Hepatocyte (in vitro differentiated cells): ENCODE results near the gene C1QTNF7. TPM values are rescaled to one million over a fixed set of nuclear protein-coding genes. Genes with fewer than 3 reads are reported as not detected.
A peak's percentile ranks its signal among the peaks of the same experiment; 100 is the strongest.

ENCODE experiments used
- DNase-seq: peaks from one replicate; pipeline ENCODE4 v3.0.0-alpha.2; 2016; ENCODE audit warnings: low spot score
- H2AFZ ChIP-seq: fragments of 200-600 bp; sonication (generic); 2 replicates; pipeline ENCODE4 v1.6.0; 2016; ENCODE audit warnings: antibody characterized with exemption, mild to moderate bottlenecking
- H3K27ac ChIP-seq: fragments of 200-600 bp; sonication (generic); 2 replicates; pipeline ENCODE4 v1.5.1; 2016; ENCODE audit warnings: mild to moderate bottlenecking
- H3K27me3 ChIP-seq: fragments of 200-600 bp; sonication (generic); 2 replicates; pipeline ENCODE4 v1.6.1; 2016
- H3K36me3 ChIP-seq: fragments of 200-600 bp; sonication (generic); replicated peaks from 2 replicates; pipeline ENCODE4 v1.5.1; 2016; ENCODE audit warnings: low read depth; ENCODE audit not compliant: insufficient read depth
- H3K4me1 ChIP-seq: fragments of 200-600 bp; sonication (generic); 2 replicates; pipeline ENCODE4 v1.5.1; 2016; ENCODE audit warnings: mild to moderate bottlenecking, moderate library complexity; ENCODE audit not compliant: insufficient read depth
- H3K4me2 ChIP-seq: fragments of 200-600 bp; sonication (generic); 2 replicates; pipeline ENCODE4 v1.6.0; 2016
- H3K4me3 ChIP-seq: fragments of 200-600 bp; sonication (generic); 2 replicates; pipeline ENCODE4 v1.5.1; 2016; ENCODE audit warnings: mild to moderate bottlenecking
- H3K79me2 ChIP-seq: fragments of 200-600 bp; sonication (generic); 2 replicates; pipeline ENCODE4 v1.6.0; 2017; ENCODE audit warnings: mild to moderate bottlenecking
- H3K9me2 ChIP-seq: fragments of 200-600 bp; sonication (generic); replicated peaks from 2 replicates; pipeline ENCODE4 v1.6.0; 2017; ENCODE audit warnings: mild to moderate bottlenecking; ENCODE audit not compliant: insufficient read depth
- H3K9me3 ChIP-seq: fragments of 200-600 bp; sonication (generic); 2 replicates; pipeline ENCODE4 v1.5.1; 2016; ENCODE audit warnings: low read depth, mild to moderate bottlenecking
- H4K20me1 ChIP-seq: fragments of 200-600 bp; sonication (generic); 2 replicates; pipeline ENCODE4 v1.6.0; 2016; ENCODE audit warnings: mild to moderate bottlenecking; ENCODE audit not compliant: insufficient read depth, poor library complexity, severe bottlenecking
- EZH2 ChIP-seq: fragments of 200-600 bp; sonication (generic); IDR thresholded peaks from 2 replicates; pipeline ENCODE4 v1.6.1; 2016; ENCODE audit warnings: antibody characterized with exemption, mild to moderate bottlenecking, borderline replicate concordance
- EZH2phosphoT487 ChIP-seq: fragments of 200-600 bp; sonication (generic); IDR thresholded peaks from one replicate; pipeline ENCODE4 v1.6.1; 2018; ENCODE audit warnings: antibody characterized with exemption, mild to moderate bottlenecking, low read depth, moderate library complexity; ENCODE audit not compliant: unreplicated experiment, severe bottlenecking
- WGBS: methylation state at CpG from one replicate; pipeline ENCODE4 v1.1.6; 2016; ENCODE audit warnings: low lambda C conversion rate; ENCODE audit errors: missing lambda C conversion rate; 5-methylcytosine and 5-hydroxymethylcytosine counted together
- polyA plus RNA-seq: library from polyadenylated mRNA; unstranded; fragments of >200 nt; fragmentation: Nextera tagmentation; extraction: Ambion mirVana; gene quantifications from 2 replicates; pipeline ENCODE4 v1.2.1, GENCODE V29; 2016
- total RNA-seq: library from RNA; depleted of rRNA; stranded (reverse); fragments of >200 nt; gene quantifications from 2 replicates; pipeline ENCODE4 v1.2.3, GENCODE V29; 2014
- TF ChIP-seq, protein P1 (sequence below): fragments of 200-600 bp; sonication (generic); IDR thresholded peaks from 2 replicates; pipeline ENCODE4 v1.5.1; 2016; ENCODE audit warnings: antibody characterized with exemption, mild to moderate bottlenecking; ENCODE audit not compliant: poor library complexity

The C1QTNF7 gene
- total and polyA plus RNA-seq, 2 experiments from 2014 or later: 1.4 TPM

DNA sequence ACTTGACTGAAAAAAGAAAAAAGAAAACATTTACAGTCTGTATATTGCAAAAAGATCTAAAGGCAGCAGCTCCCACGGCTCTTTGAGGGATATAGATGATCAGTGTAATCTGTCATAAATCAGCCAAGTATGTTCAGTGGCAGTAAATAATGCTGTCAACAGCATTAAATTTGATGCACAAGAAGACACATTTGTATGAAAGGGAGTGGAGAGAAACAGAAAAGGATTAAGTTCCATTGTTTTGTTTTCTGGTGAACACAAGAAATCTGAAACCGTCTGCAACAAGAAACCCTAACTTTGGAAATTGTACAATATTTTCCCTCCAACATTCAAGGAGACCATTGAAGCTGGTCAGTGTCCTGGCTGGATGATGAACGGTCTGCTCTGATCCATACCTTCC lies 27.6 kb upstream of the C1QTNF7 start:
- no peak overlapping the region for H2AFZ ChIP-seq
- no peaks in the 10 kb centered on the region for H3K9me2 ChIP-seq
- no peaks in the 10 kb centered on the region for H3K79me2 ChIP-seq
- H3K4me2 ChIP-seq: no peak overlapping the region
- no peaks in the 10 kb centered on the region for H3K27me3 ChIP-seq
- TF ChIP-seq EZH2phosphoT487: no peak
- no peak for TF ChIP-seq EZH2
- TF ChIP-seq, protein P1, sequence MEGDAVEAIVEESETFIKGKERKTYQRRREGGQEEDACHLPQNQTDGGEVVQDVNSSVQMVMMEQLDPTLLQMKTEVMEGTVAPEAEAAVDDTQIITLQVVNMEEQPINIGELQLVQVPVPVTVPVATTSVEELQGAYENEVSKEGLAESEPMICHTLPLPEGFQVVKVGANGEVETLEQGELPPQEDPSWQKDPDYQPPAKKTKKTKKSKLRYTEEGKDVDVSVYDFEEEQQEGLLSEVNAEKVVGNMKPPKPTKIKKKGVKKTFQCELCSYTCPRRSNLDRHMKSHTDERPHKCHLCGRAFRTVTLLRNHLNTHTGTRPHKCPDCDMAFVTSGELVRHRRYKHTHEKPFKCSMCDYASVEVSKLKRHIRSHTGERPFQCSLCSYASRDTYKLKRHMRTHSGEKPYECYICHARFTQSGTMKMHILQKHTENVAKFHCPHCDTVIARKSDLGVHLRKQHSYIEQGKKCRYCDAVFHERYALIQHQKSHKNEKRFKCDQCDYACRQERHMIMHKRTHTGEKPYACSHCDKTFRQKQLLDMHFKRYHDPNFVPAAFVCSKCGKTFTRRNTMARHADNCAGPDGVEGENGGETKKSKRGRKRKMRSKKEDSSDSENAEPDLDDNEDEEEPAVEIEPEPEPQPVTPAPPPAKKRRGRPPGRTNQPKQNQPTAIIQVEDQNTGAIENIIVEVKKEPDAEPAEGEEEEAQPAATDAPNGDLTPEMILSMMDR: no peak
- H3K27ac ChIP-seq: no peak overlapping the region
- no peaks in the 10 kb centered on the region for H3K9me3 ChIP-seq
- DNase-seq: no peak
- H3K4me1 ChIP-seq: peaks cover 14% of the 10 kb centered on the region
- H4K20me1 ChIP-seq: no peaks in the 10 kb centered on the region
- WGBS: 72% methylated on average over 3 of the region's 3 CpGs
- no peak overlapping the region for H3K4me3 ChIP-seq
- H3K36me3 ChIP-seq: no peaks in the 10 kb centered on the region

DNA sequence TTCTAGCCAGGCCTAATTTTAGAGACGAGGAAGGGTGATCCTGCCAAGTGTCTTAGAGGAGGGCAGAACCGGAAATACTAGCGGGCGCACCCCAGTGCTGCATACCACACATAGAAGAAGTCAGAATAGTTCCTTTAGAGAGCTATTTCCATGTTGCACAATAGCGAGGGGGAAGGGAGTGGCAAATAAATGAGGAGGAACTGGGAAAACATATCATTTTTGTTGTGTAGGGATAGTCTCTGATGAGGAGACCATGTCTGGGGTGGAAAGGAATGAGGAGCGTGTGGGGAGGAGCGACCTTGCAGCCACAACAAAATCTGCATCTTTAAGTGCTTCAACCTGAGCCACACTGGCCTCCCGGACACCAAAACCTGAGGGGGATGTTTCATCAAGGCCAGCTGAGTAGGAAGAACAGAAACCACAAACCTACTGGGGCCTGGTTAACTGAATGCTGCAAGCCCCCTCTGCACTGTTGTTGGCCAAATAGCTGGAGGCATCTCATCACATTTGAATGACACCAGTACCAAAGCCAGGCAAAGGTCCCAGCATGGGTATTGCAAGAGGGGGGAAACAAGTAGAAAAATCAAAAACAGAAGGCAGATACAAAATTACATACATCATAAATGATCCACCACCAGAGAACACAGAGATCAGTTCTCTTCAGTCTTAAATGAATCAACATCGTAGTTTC lies 26.7 kb upstream of the C1QTNF7 start:
- H3K4me3 ChIP-seq: no peak overlapping the region
- H3K36me3 ChIP-seq: no peaks in the 10 kb centered on the region
- no peak overlapping the region for H2AFZ ChIP-seq
- H4K20me1 ChIP-seq: no peaks in the 10 kb centered on the region
- DNase-seq: peak; percentile 13
- no peaks in the 10 kb centered on the region for H3K27me3 ChIP-seq
- no peaks in the 10 kb centered on the region for H3K9me3 ChIP-seq
- H3K4me1 ChIP-seq: peaks cover 14% of the 10 kb centered on the region
- peak overlapping the region; percentile 0 for H3K27ac ChIP-seq
- 74% methylated on average over 9 of the region's 9 CpGs for WGBS
- no peaks in the 10 kb centered on the region for H3K9me2 ChIP-seq
- no peak overlapping the region for H3K4me2 ChIP-seq
- TF ChIP-seq EZH2phosphoT487 (no peak), EZH2 (no peak)
- TF ChIP-seq, protein P1: no peak
- H3K79me2 ChIP-seq: no peaks in the 10 kb centered on the region

DNA sequence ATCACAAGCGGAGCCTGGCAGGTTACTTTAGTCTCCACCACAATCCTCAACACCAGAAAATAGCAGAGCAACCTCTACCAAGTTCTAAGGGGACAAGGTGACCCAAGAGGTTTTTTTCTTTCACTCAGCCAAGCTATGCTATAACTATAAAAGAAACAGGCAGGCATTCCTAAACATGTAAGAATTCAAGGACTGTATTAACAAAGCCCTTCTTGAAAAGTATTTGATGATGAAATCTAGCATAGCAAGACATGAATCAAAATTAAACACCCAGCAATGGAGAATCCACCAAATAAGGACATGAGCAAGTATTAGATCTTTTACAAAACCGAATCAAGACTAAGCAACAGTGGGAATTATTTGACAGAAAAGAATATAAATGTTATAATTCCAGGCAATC lies 25.7 kb upstream of the C1QTNF7 start:
- WGBS: 76% methylated on average over 2 of the region's 2 CpGs
- no peaks in the 10 kb centered on the region for H3K27me3 ChIP-seq
- H3K4me1 ChIP-seq: peaks cover 14% of the 10 kb centered on the region
- no peak overlapping the region for H3K4me3 ChIP-seq
- no peak for TF ChIP-seq EZH2phosphoT487
- TF ChIP-seq, protein P1: no peak
- TF ChIP-seq EZH2: no peak
- no peaks in the 10 kb centered on the region for H4K20me1 ChIP-seq
- H3K27ac ChIP-seq: no peak overlapping the region
- H3K9me2 ChIP-seq: no peaks in the 10 kb centered on the region
- H3K9me3 ChIP-seq: no peaks in the 10 kb centered on the region
- no peaks in the 10 kb centered on the region for H3K79me2 ChIP-seq
- H3K36me3 ChIP-seq: no peaks in the 10 kb centered on the region
- no peak for DNase-seq
- H3K4me2 ChIP-seq: no peak overlapping the region
- H2AFZ ChIP-seq: no peak overlapping the region
